SK-N-SH (cell line): ENCODE data around the gene SMIM11. TPM values are rescaled to one million over a fixed set of nuclear protein-coding genes. Genes with fewer than 3 reads are reported as not detected.

Experiments used
- CTCF ChIA-PET: fragments of 300-600, 350-600 bp; formaldehyde crosslinking; extraction: SDS; loops from one replicate; lab custom pipeline; 2021; lab: Yijun Ruan, JAX
- POLR2A ChIA-PET: fragments of 350-600 bp; sonication (Branson Sonifier 250); formaldehyde crosslinking; extraction: SDS; loops from one replicate; lab custom pipeline; 2020; ENCODE audit warnings: antibody characterized with exemption, inconsistent platforms; lab: Yijun Ruan, JAX
- DNase-seq: peaks from one replicate; pipeline ENCODE4 v3.0.0; 2012
- H2AFZ ChIP-seq: fragments of 200-600 bp; sonication (generic); 2 replicates; pipeline ENCODE4 v1.8.1; 2016; ENCODE audit warnings: antibody characterized with exemption, mild to moderate bottlenecking, low read depth
- H3F3A ChIP-seq: fragments of 200-600 bp; sonication (generic); replicated peaks from 2 replicates; pipeline ENCODE3; 2016; ENCODE audit warnings: antibody characterized with exemption, mild to moderate bottlenecking; ENCODE audit not compliant: insufficient read depth
- H3K27ac ChIP-seq, 2 experiments: fragments of 200-500 bp in 1 of 2; fragments of 200-600 bp in 1 of 2; sonication (Bioruptor generic) in 1 of 2; sonication (generic), shearing (Covaris generic) in 1 of 2; 2 replicates each; pipeline versions ENCODE4 v1.5.1 to v1.6.1; 2014 to 2016; ENCODE audit warnings: low read depth in 2 of 2, inconsistent platforms in 1 of 2, low read length in 1 of 2, mild to moderate bottlenecking in 1 of 2, mixed read lengths in 1 of 2
- H3K27me3 ChIP-seq: fragments of 200-600 bp; sonication (generic), shearing (Covaris generic); 2 replicates; pipeline ENCODE4 v1.6.1; 2016; ENCODE audit warnings: mixed run types; ENCODE audit not compliant: insufficient read depth
- H3K36me3 ChIP-seq, 2 experiments: fragments of 200-500 bp in 1 of 2; fragments of 200-600 bp in 1 of 2; sonication (Bioruptor generic) in 1 of 2; sonication (generic) in 1 of 2; replicated peaks in 1 of 2; 2 replicates each; pipeline versions ENCODE3 to v1.5.1; 2014 to 2016; ENCODE audit warnings: low read length in 1 of 2, mild to moderate bottlenecking in 1 of 2; ENCODE audit not compliant: insufficient read depth in 2 of 2, control insufficient read depth in 1 of 2
- H3K4me1 ChIP-seq, 2 experiments: fragments of 200-500 bp in 1 of 2; fragments of 200-600 bp in 1 of 2; sonication (Bioruptor generic) in 1 of 2; sonication (generic), shearing (Covaris generic) in 1 of 2; 2 replicates each; pipeline versions ENCODE4 v1.5.1 to v1.6.1; 2014 to 2016; ENCODE audit warnings: low read depth in 1 of 2, low read length in 1 of 2, mixed run types in 1 of 2; ENCODE audit not compliant: insufficient read depth in 2 of 2, control insufficient read depth in 1 of 2
- H3K4me2 ChIP-seq: fragments of 200-600 bp; sonication (generic), shearing (Covaris generic); 2 replicates; pipeline ENCODE4 v1.6.1; 2017; ENCODE audit warnings: mixed run types
- H3K4me3 ChIP-seq, 2 experiments: fragments of 200-500 bp in 1 of 2; fragments of 200-600 bp in 1 of 2; sonication (Bioruptor generic) in 1 of 2; sonication (generic), shearing (Covaris generic) in 1 of 2; 2 replicates each; pipeline versions ENCODE4 v1.5.1 to v1.8.1; 2014 to 2016; ENCODE audit warnings: low read depth in 2 of 2, inconsistent platforms in 1 of 2, low read length in 1 of 2, mild to moderate bottlenecking in 1 of 2, mixed read lengths in 1 of 2, moderate library complexity in 1 of 2
- H3K79me2 ChIP-seq: fragments of 200-600 bp; sonication (generic); 2 replicates; pipeline ENCODE4 v1.8.1; 2017; ENCODE audit warnings: mild to moderate bottlenecking; ENCODE audit not compliant: insufficient read depth
- H3K9ac ChIP-seq: fragments of 200-600 bp; sonication (generic); 2 replicates; pipeline ENCODE4 v1.6.1; 2017; ENCODE audit warnings: mixed run types
- H3K9me2 ChIP-seq: fragments of 200-600 bp; sonication (generic); 2 replicates; pipeline ENCODE4 v1.6.1; 2017; ENCODE audit warnings: mixed run types
- H3K9me3 ChIP-seq: fragments of 200-600 bp; sonication (generic); 2 replicates; pipeline ENCODE4 v1.6.1; 2017; ENCODE audit warnings: mixed run types, mild to moderate bottlenecking, moderate library complexity
- H4K20me1 ChIP-seq: fragments of 200-600 bp; sonication (generic); 2 replicates; pipeline ENCODE4 v1.6.1; 2017; ENCODE audit warnings: mild to moderate bottlenecking, mixed run types; ENCODE audit not compliant: insufficient read depth
- CHD2 ChIP-seq: fragments of 150-350 bp; IDR thresholded peaks from 2 replicates; pipeline ENCODE4 v1.6.1; 2018; ENCODE audit warnings: low read length; ENCODE audit not compliant: partially characterized antibody
- ELF1 ChIP-seq: IDR thresholded peaks from 2 replicates; pipeline ENCODE4 v1.4.0; 2012
- EZH2phosphoT487 ChIP-seq: fragments of 200-600 bp; sonication (generic); IDR thresholded peaks from 2 replicates; pipeline ENCODE4 v1.6.1; 2017; ENCODE audit warnings: low read depth, mixed run types, mild to moderate bottlenecking, antibody characterized with exemption, moderate library complexity, borderline replicate concordance
- FOXJ3 ChIP-seq: sonication (generic); formaldehyde crosslinking; IDR thresholded peaks from 2 replicates; pipeline ENCODE4 v1.5.1; 2020; ENCODE audit warnings: mild to moderate bottlenecking, missing genetic modification reagents
- FOXM1 ChIP-seq: IDR thresholded peaks from 2 replicates; pipeline ENCODE4 v1.4.0; 2012; ENCODE audit warnings: low read depth, mild to moderate bottlenecking
- GATA2 ChIP-seq: sonication (generic); formaldehyde crosslinking; IDR thresholded peaks from 2 replicates; pipeline ENCODE4 v1.5.0; 2020; ENCODE audit warnings: mild to moderate bottlenecking, missing genetic modification reagents
- MEF2A ChIP-seq: IDR thresholded peaks from 2 replicates; pipeline ENCODE4 v1.4.0; 2012; ENCODE audit warnings: low read depth, borderline replicate concordance
- MXI1 ChIP-seq: IDR thresholded peaks from 2 replicates; pipeline ENCODE4 v1.6.1; 2012; ENCODE audit warnings: mild to moderate bottlenecking, low read depth, low read length, improper control_type of control experiment
- NFIC ChIP-seq: IDR thresholded peaks from 2 replicates; pipeline ENCODE4 v1.4.0; 2012; ENCODE audit warnings: borderline replicate concordance
- SIN3A ChIP-seq: IDR thresholded peaks from 2 replicates; pipeline ENCODE4 v1.6.1; 2012; ENCODE audit warnings: low read depth, mild to moderate bottlenecking, low read length, moderate library complexity, borderline replicate concordance
- SMC3 ChIP-seq: IDR thresholded peaks from 2 replicates; pipeline ENCODE4 v1.6.1; 2012; ENCODE audit warnings: low read depth, low read length, improper control_type of control experiment
- TAF1 ChIP-seq: IDR thresholded peaks from 2 replicates; pipeline ENCODE4 v1.6.1; 2012; ENCODE audit warnings: low read depth, mild to moderate bottlenecking, low read length, moderate library complexity, borderline replicate concordance
- YY1 ChIP-seq: IDR thresholded peaks from 2 replicates; pipeline ENCODE4 v1.4.0; 2012; ENCODE audit warnings: low read depth, mild to moderate bottlenecking
- WGBS: methylation state at CpG from one replicate; pipeline ENCODE4 v1.1.6; 2017; ENCODE audit warnings: low lambda C conversion rate; 5-methylcytosine and 5-hydroxymethylcytosine counted together
- polyA plus RNA-seq, 3 experiments: library from polyadenylated mRNA; depleted of rRNA; stranded (reverse); fragments of >200 nt; gene quantifications; 2 replicates each; pipeline ENCODE4 v1.2.3, GENCODE V29; 2012
- TF ChIP-seq, protein P1 (sequence below): fragments of 150-350 bp; IDR thresholded peaks from 2 replicates; pipeline ENCODE4 v1.6.1; 2017; ENCODE audit warnings: antibody characterized with exemption, low read length, low read depth, borderline replicate concordance
- TF ChIP-seq, protein P2 (sequence below): IDR thresholded peaks from 2 replicates; pipeline ENCODE4 v1.4.0; 2012; ENCODE audit warnings: low read depth, borderline replicate concordance
- TF ChIP-seq, protein P3 (sequence below): IDR thresholded peaks from 2 replicates; pipeline ENCODE4 v1.4.0; 2012; ENCODE audit warnings: low read depth

Gene SMIM11
- polyA plus RNA-seq, 1 of the 3 experiments (the other 2 are of a cell fraction): 15.0 TPM

GRCh38 chr21:34352556-34352955 lies 22.8 kb upstream of the SMIM11 start (continued):
- TF ChIP-seq, protein P1, sequence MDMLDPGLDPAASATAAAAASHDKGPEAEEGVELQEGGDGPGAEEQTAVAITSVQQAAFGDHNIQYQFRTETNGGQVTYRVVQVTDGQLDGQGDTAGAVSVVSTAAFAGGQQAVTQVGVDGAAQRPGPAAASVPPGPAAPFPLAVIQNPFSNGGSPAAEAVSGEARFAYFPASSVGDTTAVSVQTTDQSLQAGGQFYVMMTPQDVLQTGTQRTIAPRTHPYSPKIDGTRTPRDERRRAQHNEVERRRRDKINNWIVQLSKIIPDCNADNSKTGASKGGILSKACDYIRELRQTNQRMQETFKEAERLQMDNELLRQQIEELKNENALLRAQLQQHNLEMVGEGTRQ: no peak
- TF ChIP-seq SIN3A: no peak
- no peak for TF ChIP-seq MEF2A
- TF ChIP-seq EZH2phosphoT487: no peak
- no peak for TF ChIP-seq FOXJ3 (CRISPR knock-in tag)
- TF ChIP-seq, protein P2, sequence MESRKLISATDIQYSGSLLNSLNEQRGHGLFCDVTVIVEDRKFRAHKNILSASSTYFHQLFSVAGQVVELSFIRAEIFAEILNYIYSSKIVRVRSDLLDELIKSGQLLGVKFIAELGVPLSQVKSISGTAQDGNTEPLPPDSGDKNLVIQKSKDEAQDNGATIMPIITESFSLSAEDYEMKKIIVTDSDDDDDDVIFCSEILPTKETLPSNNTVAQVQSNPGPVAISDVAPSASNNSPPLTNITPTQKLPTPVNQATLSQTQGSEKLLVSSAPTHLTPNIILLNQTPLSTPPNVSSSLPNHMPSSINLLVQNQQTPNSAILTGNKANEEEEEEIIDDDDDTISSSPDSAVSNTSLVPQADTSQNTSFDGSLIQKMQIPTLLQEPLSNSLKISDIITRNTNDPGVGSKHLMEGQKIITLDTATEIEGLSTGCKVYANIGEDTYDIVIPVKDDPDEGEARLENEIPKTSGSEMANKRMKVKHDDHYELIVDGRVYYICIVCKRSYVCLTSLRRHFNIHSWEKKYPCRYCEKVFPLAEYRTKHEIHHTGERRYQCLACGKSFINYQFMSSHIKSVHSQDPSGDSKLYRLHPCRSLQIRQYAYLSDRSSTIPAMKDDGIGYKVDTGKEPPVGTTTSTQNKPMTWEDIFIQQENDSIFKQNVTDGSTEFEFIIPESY: no peak
- TF ChIP-seq FOXM1: no peak
- TF ChIP-seq TAF1: no peak
- no peak for TF ChIP-seq NFIC

DNA sequence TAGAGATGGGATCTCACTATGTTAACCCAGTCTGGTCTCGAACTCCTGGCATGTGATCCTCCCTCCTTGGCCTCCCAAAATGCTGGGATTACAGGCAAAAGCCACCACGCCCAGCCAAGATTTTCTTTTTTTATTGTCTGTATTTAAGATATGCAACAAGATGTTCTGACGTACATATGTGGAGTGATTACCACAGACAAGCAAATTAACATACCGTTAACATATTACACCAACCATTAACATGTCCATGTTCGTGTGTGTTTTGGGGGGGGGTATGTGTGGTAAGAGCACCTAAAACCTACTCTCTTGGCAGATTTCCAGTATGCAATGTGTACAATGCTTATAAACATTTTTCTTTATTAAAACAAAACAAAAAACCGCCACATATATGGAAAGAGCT lies 22.1 kb upstream of the SMIM11 start:
- ChIA-PET POLR2A (no interaction called here), CTCF (interaction anchor here (0.7 to 22.3 kb wide), 10 partner anchors 8 to 434 kb away, joined by 3 to 407 read pairs (median 3); no protein-coding TSS in a partner anchor)
- Histone ChIP-seq H3K4me3 (no peak overlapping the region), H3K36me3 (no peaks in the 10 kb centered on the region), H3K27ac (no peak overlapping the region), H3K79me2 (no peaks in the 10 kb centered on the region), H3K9me2 (no peaks in the 10 kb centered on the region), H4K20me1 (no peaks in the 10 kb centered on the region), H3F3A (no peaks in the 10 kb centered on the region), H3K4me2 (no peak overlapping the region), H3K27me3 (no peaks in the 10 kb centered on the region; the same call in 1 of the 2 replicates), H3K9ac (no peak overlapping the region), H3K4me1 (no peaks in the 10 kb centered on the region), H3K9me3 (no peaks in the 10 kb centered on the region), H2AFZ (no peak overlapping the region)
- WGBS: 46% methylated on average over 6 of the region's 6 CpGs
- no peak for DNase-seq
- no peak for TF ChIP-seq ELF1
- TF ChIP-seq TAF1: no peak
- TF ChIP-seq EZH2phosphoT487: no peak
- no peak for TF ChIP-seq CHD2
- TF ChIP-seq, protein P3, sequence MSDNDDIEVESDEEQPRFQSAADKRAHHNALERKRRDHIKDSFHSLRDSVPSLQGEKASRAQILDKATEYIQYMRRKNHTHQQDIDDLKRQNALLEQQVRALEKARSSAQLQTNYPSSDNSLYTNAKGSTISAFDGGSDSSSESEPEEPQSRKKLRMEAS: no peak
- TF ChIP-seq, protein P1: no peak
- no peak for TF ChIP-seq GATA2 (CRISPR knock-in tag)
- TF ChIP-seq MEF2A: no peak
- TF ChIP-seq SMC3: no peak
- TF ChIP-seq YY1: no peak
- TF ChIP-seq MXI1: no peak
